GM18870 (cell line): Measurements from ENCODE around the gene EXTL1.

Experiments used
- ATAC-seq: cut with Tn5 transposase; IDR thresholded peaks from one replicate; pipeline ENCODE4 v1.9.1; 2021; ENCODE audit warnings: moderate library complexity; ENCODE audit not compliant: unreplicated experiment

The EXTL1 gene

DNA sequence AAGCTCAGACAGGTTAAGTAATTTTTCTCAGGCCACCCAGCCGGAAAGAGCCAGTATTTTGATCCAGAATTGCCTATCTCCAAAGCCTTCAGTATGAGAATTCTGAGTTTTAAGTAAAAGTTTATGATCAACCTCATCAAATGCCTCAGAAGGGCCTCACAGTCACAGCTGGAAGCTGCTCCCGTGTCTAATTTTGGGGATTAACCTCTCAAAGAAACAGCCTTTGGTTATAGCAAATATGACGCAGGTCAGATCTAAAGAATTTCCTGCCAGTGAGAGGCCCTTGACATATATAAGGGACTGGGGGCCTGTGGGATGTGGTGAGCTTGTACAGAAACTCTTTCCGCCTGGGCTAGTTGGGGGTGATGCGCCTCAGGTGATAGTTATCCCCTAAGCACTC lies 2.3 kb downstream of the EXTL1 start:
- ATAC-seq, result no peak

DNA sequence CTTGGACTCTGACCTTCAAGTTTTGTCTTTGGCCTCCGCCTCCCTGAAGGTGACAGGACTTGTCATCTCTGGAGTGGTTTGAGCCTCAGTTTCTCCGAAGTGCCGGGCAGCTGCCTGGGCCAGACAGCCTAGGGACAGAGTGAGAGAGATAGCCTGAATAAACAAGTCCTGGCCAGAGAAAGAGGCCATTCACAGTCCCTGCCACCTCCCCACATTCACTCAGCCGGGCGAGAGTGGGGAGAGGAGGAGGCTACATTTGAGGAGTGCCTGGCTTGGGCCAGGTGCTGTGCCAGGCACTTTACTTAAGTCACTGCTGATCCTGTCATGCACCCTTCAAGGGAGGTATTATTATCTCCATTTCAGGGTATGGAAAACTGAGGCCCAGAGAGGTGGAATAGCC lies 3.5 kb downstream of the EXTL1 start:
- no peak for ATAC-seq

DNA sequence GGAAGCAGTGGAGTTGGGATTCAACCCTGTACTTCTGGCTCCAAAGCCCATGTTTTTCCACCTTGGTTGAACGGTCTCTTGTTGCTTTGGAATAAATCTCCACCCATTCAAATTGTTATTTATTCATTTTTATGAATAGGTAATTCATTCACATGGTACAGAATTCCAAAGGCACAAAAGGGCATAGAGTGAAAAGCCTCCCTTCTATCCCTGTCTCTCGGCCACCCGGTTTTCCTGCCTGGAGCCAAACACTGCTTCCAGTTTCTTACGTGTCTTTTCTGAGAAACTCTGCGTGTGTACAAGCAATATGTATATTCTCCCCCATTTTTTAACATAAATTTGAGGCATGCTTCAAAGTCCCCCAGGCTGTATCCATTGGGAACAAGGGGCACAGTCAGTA lies 3.9 kb downstream of the EXTL1 start:
- no peak for ATAC-seq

DNA sequence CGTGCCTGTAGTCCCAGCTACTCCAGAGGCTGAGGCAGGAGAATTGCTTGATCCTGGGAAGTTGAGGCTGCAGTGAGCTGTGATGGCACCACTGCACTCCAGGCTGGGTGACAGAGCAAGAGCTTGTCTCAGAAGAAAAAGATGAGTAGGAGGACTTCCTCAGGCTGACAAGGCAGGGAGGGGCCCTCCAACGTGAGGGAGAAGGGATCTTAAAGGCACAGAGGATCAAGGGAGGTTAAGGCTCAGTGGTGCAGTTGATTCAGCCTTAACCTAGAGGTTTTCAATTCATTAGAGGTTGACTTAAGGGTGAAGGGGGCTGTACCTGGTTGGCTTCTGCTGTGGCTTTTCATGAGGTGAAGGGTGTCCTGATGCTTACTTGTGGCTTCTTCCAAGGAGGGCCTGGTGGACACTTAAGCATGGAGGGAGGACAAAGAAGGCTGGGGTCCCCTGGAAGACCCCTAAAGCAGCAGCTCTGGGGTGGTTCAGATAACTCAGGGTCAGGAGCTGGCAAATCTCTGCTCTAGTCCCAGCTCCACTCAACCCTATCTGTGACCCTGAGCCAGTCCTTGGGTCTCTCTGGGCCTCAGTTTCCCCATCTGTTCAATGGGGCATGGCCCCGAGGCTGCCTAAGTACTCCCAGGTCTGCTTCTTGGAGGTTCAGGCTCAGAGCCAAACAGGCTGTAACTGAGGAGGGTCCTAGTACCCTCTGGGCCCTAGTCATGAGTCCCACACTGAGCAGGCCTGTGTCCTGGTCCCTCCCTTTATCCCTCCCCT lies 6.3 kb downstream of the EXTL1 start:
- no peak for ATAC-seq

DNA sequence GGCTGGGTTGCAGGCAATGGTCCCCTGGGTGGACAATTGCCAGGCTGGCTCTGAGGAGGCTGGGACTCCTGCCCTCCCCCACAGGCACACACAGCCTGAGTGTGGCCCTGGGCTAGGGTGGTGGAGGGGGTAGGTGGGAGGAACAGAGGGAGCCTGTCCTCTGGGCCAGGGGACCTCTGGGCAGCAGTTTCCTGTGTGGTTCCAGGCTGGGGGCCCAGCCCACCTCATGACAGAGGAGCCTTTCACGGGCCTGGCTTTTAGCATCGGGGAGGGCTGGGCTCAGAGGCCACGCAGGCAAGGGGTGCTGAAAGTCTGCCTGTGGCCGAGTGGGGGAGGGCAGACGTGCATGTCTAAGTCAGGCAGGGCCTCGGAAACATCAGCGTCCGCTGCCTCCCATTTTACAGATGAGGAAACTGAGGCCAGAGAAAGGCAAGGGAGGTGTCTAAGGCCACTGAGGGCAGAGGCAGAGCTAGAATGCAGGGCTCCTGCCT lies 7.0 kb downstream of the EXTL1 start:
- ATAC-seq, result no peak

DNA sequence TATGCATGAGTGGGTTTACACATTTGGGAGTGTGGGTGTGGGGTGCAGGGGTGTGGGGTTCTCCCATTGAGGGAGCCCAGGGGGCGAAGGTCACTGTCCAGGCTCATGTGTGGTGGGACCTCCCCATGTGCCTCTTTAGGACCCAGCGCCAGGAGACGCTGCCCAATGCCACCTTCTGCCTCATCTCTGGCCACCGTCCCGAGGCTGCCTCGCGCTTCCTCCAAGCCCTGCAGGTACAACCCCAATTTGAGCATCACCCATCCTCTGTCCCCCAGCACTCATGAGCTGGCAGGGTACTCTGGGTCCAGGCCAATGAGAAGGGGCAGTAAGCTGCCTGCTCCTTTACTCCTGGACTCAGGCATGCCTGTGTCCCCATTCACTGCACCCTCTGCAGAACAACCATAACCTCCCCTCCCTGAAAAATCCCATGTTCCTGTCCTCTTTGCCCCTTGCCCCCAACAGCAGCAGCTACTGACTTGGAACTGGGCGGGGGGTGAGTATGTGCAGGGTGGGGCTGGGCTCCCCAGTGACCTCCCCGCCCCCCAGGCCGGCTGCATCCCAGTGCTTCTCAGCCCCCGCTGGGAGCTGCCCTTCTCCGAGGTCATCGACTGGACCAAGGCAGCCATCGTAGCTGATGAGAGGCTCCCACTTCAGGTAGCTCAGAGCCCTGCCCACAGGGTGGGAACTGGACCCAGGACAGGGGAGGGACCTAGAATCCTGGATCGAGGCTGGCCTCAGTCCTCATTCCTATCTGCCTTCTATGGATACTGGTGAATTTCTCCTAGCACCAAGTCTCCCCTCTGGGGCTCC lies 7.7 kb downstream of the EXTL1 start:
- ATAC-seq, result no peak

DNA sequence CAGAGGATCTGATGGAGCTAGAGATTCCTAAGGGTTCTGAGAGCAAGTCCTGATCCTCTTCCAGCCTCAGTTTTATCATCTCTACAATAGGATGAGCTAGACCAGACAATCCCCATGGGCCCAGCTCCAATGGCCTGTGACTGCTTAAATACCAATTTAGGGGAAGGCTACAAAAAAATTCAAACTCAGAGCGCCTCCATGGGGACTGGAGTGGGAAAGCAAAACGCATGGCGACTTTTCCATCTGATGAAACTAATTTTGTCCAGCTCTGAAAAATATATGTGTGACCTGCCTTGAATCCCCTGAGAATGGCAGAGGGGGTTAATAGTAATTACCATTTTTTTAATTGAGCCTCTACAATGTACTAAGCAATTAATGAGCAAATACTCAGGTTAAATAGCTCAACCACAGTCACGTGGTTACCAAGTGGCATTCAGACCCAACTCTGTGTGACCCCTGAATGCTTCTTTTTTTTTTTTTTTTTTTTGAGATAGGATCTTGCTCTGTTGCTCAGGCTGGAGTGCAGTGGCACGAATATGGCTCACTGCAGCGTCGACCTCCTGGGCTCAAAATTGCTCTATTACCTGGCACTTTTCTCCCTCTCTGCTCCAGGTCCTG lies 8.4 kb downstream of the EXTL1 start:
- no peak for ATAC-seq

DNA sequence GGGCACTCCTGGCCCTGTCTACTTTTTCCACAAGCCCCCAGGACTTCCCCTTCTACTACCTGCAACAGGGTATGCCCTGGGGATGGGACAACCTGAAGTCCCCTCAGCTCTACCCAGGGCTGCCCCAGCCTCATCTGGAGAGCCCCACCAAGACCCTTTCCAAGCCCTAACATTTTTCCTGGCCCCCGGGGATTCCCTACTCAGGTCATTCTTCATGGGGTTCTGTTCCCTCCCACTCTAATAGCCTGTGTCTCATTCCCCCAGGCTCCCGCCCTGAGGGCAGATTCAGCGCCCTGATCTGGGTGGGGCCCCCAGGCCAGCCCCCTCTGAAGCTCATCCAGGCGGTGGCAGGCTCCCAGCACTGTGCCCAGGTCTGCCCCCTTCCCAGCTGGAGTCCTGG lies 9.6 kb downstream of the EXTL1 start:
- ATAC-seq, result no peak

DNA sequence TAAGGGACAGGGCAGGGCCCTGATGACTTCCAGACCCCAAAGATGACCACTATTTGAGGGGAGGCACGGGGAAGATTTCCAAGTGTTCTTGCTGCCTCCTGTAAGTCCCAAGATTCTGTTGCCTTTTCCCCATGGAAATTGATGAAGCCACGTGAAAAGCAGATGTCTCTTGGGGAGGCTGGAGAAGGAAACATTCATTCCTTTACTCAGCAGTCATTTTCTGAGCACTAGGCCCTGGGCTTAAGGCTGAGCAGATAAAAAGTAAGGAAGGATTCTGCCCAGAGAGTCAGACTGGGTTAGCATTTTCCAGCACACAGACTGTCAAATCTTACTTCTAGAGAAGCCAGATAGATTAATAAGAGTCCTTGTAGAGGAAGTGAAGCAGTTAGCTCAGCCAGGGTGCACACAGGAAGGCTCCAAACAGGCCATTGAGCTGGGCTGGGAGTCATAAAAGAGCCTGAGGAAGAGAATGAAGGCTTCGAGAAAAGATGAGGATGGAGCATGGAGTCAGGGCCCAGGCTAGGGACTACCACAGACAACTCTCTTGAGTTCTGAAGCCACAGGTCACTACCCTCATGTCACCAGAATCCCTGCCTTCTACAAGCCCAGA lies 10.1 kb downstream of the EXTL1 start:
- ATAC-seq, result no peak

DNA sequence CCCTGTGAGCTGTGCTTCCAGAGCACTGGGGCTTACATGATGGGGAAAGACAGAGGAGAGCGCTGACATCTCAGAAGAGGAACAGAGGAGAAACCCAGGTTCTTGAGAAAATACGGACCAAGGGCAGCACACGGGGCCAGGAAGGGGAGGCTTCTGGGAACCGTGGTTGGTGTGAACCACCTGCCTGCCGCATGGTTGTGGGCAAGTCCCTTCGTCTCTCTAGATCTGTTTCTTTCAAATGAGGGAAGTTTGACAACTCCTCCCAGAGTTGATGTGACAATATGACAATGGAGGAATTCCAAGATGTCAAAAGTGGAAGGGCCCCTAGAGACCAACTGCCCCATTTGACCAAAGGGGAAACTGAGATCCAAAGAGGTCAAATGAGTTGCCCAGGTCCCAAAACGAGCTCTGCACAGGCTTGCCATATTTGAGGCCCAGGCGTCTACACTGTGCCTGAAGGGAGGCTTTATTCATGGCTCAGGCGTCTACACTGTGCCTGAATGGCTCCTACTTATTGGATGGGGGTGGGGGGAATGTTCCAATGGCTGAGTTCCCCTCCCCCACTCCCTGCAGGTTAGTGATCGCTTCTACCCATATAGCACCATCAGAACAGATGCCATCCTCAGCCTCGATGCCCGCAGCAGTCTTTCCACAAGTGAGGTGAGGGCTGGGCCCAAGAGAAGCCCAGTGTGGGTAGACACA lies 11.2 kb downstream of the EXTL1 start:
- no peak for ATAC-seq

DNA sequence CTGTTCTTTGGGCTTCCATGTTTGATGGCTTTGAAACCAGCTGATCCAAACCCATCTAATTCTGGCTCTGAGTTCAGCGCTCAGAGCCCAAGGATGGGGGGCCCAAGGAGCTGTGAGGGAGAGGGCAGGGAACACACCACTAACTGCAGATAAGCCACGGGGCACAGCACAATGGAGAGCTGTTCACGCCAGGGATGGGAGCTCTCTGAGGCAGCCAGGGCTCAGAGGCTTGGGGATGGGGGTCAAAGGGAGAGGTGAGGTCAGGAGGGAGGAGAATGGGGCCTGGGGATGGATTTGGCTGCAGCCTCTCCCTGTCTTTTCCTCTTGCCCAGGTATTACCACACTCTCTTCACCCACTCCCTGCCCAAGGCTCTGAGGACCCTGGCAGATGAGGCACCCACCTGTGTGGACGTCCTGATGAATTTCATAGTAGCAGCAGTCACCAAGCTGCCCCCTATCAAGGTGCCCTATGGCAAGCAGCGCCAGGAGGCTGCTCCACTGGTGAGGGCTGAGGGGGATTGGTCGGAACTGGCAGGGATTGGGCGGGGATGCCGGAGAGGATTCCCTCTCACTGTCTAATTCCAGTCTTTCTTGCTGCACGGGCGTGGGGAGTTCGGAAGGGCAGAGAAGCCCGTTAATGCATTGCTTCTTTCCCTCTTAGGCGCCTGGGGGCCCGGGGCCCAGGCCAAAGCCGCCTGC lies 13.1 kb downstream of the EXTL1 start:
- ATAC-seq, result no peak

DNA sequence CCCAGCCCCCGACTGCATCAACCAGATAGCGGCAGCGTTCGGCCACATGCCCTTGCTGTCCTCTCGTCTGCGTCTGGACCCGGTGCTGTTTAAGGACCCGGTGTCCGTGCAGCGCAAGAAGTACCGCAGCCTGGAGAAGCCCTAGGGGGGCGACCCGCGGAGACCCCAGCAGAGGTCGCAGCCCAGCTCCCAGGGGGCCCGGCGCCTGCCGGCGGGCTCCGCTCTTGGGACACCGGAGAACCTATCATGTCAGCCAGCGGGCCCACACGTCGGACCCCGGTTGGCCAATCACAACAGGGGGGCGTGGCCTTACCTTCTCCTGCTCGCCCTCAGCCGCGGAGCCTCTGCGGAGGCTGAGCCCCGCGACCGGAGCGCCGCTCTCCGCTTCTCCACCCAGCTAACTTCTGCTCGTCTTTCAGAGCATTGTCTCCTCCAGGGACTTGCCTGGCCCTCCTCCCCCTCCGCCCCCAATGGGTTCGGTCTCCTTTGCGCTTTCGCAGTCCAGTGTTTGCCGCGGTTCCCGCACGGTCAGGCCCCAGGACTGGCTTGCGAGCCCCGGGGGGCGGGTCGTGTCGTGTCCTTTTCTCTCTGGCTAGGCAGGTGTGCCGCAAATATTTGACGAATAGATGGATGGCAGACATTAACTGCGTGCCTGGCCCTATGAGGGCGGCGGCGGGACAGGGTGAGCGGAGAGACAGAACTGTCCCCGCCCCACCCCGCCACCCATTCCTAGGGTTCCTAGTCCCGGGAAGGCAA lies 13.8 kb downstream of the EXTL1 start:
- ATAC-seq, result peak; percentile 64

DNA sequence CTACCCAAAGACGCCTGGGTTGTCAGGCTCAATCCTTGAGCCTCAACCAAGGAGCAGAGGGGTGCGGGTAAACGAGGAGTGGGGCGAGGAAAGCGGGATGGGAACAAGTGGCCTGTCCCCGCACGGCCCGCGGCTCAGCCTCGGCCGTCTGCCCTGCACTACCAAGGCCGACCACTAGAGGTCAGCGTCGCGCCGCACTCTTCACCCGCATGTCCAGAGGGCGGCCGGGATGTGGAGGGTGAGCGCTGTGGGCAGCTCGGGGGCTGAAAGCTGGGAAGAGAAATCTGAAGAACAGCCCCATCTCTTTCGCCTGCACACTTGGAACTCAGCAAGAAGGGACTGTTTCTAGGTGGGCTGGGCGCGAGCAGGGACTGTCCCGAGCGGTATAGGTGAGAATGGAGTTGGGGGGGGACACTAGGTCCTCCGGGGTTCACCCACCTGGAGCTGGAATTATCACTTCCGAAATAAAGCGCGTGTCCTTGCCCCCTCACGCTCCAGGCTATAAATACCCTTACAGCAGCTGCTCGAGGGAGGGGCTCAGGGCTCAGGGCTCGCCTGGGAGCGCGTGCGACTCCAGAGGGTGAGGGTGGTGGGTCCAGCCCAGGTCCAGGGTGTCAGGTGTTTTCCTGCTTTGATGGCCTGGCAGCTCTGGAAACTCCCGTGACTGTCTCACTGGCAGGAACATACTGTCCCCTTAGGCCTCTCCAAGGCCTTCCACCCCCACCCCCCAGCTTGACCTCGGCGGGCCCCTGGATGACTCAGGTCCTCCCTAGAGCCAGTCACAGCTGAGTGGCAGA lies 14.6 kb downstream of the EXTL1 start:
- peak; percentile 58 for ATAC-seq

DNA sequence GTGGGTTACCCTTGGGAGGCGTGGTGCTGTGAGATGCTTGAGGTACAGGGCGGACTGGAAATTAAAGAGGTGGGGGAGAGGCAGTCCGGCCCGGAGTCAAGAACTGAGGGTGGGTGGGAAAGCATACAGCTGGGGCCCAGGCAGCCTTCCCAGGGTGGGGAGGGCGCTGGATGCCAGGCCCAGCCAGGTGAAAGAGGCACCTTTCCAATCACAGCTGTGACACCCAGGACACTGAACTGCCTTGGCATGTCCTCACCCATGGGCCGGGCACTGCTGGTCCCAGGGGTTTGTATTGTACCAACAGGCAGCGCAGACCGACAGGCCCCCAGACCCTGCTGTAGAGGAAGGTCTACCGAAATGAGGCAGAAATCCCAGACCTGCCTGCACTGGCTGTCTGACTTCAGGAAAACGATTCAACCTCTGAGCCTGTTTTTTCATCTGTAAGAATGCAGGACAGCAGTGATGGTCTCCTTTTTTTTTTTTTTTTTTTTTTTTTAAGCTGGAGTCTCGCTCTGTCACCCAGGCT lies 15.2 kb downstream of the EXTL1 start:
- ATAC-seq, result no peak

DNA sequence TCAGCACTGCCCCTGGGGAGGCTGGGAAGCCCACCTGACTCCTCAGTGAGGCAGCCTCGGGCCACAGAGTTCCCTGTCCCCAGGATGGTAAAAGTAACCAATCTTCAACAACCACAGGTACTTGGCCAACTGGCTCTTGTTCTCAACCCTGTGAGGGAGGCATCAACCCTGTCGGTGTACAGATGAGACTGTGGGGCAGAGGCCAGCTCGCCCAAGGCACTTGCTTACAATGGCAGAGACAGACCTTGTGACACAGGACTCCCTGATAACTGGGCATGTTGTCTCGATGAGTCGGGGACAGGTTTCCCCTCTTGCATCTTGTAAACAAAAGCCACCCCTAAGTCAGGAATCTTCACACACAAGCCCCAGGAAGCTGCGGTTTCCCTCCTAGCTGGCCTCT lies 16.3 kb downstream of the EXTL1 start:
- ATAC-seq, result no peak

DNA sequence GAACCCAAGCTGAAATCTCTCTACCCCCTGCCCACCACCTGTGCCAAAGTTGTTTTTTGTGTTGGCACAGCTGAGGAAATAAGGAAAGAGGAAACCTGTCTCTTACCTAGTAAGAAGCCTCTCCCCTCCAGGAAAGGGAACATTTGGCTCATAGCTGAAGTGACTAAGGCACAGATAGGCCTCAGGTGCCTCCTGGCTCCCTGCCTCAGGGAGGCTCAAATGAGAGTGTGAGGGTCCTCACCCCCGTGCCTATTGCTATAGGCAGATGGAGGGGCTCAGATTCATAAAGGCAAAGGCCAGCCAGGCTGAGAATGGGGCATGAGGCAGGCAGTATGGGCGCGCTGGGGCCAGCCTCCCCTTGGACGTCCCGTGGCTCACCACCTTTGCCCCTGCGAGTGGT lies 16.9 kb downstream of the EXTL1 start:
- ATAC-seq, result no peak

DNA sequence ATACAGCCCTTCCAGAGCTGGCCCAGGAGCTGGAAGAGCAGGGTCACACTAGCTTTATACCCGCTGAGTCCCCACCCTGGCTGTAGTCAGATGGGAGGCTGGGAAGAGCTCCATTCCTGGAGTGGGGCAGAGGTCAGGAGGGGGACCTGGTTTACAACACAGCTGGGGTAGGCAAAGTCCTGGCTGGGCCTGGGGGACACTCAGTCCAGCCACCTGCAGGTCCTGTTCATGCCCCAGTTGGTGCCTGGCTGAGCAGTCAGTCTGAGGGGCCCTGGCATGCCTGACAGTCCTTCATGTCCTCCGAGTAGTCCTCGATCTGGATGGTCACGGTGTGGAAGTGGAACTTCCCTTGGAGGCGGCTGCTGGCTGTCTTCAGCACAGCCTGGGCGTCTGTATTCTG lies 17.3 kb downstream of the EXTL1 start:
- no peak for ATAC-seq

DNA sequence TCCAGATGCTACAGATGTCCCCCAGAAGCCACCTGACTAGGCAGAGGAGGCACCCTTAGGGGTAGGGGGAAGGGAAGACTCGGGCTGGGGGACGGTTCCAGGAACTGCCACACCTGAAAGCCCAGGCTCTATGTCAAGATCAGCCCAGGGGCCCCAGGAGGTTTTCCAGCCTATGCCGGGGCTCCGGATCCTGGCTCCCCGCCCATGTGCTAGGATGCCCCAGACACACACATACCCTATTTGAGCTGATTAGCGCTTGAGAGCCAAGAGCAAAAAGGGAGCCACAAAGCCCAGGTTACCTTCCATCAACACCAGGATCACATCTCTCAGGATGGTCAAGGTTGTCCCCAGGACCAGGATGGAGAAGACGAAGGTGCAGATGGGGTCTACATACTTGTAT lies 19.8 kb downstream of the EXTL1 start:
- no peak for ATAC-seq
